HG03521 (cell line): Measurements from ENCODE around the gene SERTAD3.
"Not testable (repeated sequence)": the region's sequence is repeated elsewhere in the genome, so short reads cannot be mapped to it uniquely, and the experiment has no call there.

ENCODE experiments used
- ATAC-seq: cut with Tn5 transposase; IDR thresholded peaks from one replicate; pipeline ENCODE4 v1.9.1; 2021; ENCODE audit warnings: mild to moderate bottlenecking, moderate library complexity; ENCODE audit not compliant: unreplicated experiment

SERTAD3 gene, protein sequence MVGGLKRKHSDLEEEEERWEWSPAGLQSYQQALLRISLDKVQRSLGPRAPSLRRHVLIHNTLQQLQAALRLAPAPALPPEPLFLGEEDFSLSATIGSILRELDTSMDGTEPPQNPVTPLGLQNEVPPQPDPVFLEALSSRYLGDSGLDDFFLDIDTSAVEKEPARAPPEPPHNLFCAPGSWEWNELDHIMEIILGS

DNA sequence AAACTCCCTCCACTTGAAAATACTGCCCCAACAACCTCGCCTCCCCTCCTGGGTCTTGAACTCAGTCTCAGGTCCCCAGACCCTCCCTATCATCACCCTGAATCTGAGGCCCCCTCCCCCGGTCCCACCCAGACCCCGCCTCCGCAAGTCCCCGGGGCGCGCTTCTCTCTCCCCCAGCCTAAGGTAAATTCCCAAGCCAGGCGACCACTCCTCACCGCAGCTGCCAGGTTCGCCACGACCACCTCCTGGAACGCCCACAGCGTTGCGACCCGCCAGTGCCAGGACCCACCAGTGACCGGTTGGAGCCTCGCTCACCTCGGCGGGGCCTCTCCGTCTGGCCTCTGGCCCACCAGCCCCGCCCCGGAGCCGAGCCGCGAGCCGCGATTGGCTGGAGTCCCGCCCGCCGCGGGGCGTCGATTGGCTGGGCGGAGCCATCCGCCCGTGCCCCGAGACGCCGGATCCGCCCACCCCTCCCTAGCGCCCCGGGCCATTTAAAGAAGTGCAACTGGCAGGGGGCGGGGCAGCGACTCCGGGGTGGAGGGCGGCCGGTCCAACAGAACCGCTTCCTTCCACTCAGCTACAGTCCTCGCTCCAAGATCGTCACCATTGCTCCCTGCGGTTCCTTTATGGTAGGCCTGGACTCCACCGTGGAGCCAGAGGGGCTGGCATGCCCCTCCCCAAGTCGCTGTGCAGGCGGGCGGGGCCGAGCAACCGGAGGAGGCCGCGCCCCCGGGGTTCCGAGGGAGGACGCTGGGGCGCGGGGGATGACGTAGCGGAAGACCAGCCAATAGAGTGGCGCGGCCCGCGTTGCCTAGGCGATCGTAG is at the start of gene SERTAD3:
SERTAD3 (minus strand) TSS at position 336 of the 825 bp plus-strand sequence. CDS start 2,255 bp downstream, outside the sequence.
- peak; percentile 55 for ATAC-seq

DNA sequence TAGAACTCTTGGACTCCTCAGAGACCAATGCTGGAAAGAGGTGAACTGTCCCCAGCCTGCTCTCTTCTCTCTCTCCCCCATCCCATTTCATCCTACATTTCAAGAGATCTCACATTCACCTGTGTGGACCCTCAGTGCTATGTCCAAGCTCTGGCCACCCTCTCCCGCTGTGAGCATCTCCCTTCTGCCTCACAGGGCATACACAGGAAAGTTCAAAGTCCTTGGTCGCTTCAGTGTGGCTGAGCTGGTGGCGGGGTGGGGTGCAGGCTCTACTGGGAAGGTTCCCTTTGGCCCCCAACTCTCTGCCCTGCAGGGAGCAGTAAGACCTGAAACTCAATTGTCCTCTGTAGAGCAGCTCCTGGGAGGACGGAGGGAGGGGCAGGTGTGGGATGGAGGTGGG is 49.6 kb upstream of the SERTAD3 start:
- ATAC-seq: no peak

DNA sequence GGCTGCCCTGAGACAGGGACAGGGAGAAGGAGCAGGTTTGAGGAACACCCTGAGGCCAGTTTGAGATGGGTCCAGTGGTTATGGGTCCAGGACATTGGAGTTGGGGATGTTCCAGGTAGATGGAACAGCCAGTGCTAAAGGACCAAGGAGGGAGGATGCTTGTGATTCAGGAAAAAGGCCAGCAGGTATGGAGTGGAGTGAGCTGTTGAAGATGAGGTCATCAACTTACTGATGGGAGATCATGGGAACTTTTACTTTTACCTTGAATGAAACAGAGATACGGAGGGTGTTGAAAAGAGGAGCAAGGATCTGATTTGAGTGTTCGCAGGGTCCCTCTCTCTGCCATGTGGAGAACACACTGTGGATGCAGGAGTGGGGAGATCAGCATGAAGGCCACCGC is 48.1 kb upstream of the SERTAD3 start:
- ATAC-seq: no peak

DNA sequence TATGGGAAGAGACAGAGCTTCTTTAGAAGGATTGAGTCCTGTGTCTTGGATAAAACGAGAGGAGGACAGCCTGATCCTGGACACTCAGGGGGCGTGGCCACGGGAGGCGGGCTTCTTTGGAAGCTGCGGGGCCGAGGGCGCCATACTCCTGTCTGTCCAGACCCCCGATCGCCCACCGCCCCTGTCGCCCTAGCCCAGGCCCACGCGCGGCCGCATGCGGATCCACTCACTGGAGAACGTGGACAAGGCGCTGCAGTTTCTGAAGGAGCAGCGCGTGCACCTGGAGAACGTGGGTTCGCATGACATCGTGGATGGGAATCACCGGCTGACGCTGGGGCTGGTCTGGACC is 45.7 kb upstream of the SERTAD3 start:
- ATAC-seq: no peak

DNA sequence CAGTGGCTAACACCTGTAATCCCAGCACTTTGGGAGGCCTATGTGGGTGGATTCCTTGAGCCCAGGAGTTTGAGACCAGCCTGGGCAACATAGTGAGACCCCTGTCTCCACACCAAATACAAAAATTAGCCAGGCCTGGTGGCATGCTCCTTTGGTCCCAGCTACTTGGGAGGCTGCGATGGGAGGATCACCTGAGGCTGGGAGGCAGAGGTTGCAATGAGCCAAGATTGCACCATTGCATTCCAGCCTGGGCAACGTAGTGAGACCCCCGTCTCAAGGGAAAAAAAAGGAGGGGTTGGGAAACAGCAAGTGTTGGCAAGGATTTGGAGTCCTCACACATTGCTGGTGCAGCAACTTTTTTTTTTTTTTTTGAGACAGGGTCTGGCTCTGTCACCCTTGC is 41.9 kb upstream of the SERTAD3 start:
- no peak for ATAC-seq

DNA sequence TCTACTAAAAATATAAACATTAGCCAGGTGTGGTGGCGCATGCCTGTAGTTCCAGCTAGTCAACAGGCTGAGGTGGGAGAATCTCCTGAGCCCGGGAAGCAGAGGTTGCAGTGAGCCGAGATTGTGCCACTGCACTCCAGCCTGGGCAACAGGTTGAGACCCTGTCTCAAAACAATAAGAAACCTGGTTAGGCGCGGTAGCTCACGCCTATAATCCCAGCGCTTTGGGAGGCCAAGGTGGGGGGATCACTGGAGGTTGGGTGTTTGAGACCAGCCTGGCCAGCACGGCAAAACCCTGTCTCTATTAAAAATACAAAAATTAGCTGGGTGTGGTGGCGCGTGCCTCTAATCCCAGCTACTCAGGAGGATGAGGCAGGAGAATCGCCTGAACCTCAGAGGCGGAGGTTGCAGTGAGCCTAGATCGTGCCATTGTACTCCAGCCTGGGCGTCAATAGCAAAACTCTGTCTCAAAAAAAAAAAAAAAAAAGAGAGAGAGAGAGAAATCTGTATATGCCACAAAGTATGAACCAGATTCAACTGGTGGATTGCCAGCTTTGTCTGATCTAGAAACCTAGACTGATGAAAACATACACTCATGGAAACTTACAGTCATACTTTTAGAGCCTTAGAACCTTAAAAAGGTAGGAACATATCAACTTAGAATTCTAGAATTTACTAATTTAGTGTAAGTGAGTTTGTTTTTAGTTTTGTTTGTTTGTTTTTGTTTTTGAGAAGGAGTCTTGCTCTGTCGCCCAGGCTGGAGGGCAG is 31.9 kb upstream of the SERTAD3 start:
- ATAC-seq: not testable (repeated sequence)

DNA sequence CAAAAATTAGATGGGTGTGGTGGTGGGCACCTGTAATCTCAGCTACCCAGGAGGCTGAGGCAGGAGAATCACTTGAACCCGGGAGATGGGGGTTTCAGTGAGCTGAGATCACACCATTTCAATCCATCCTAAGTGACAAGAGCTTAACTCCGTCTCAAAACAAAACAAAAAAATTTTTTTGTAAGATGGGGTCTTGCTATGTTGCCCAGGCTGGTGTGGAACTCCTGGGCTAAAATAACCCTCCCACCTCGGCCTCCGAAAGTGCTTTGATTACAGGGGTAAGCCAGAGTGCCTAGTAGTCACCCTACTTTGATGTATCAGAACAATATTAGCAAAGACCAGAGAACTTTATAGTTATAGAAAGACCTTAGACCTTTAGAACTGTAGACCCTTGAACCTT is 30.6 kb upstream of the SERTAD3 start:
- no peak for ATAC-seq

DNA sequence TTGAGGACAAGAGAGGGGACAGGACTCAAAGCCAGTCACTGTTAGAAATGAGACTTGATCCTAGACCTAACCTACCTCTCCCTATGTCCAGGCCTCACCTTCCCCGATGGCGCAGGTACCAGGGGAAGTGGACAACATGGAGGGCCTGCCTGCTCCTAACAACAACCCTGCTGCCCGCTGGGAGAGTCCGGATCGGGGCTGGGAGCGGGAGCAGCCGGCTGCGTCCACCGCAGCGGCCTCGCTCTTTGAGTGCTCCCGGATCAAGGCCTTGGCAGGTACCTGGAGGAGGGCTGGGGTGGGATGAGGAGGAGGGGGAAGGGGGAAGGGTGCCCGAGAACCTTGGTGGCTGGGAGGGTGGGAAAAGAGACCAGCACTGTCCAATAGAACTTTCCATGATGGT is 28.4 kb upstream of the SERTAD3 start:
- ATAC-seq: no peak

DNA sequence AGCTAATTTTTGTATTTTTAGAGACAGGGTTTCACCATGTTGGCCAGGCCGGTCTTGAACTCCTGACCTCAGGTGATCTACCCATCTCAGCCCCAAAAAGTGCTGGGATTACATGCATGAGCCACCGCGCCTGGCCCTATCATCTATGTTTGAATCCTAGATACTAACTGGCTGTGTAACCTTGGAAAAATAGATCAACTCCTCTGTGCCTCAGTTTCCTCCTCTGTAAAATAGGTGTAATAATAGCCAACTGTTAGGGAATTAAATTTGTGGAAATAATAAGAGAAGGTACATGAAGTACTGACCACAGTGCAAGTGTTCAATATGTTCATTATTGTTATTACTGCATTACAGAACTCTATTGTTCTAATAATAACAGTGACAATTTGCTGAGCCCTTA is 27.0 kb upstream of the SERTAD3 start:
- ATAC-seq: no peak

DNA sequence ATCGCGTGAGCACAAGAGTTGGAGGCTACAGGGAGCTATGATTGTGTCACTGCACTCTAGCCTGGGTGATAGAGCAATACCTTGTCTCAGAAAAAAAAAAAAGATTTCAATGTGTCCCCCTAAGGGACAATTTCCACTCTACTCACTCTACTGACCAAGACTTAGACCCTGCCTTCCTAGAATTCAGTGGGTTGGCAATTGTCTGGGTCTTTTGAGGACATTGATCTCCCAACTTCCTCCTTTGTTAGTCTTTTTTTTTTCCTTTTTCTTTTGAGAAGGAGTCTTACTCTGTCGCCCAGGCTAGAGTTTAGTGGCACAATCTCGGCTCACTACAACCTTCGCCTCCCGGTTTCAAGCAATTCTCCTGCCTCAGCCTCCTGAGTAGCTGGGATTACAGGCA is 24.9 kb upstream of the SERTAD3 start:
- no peak for ATAC-seq

DNA sequence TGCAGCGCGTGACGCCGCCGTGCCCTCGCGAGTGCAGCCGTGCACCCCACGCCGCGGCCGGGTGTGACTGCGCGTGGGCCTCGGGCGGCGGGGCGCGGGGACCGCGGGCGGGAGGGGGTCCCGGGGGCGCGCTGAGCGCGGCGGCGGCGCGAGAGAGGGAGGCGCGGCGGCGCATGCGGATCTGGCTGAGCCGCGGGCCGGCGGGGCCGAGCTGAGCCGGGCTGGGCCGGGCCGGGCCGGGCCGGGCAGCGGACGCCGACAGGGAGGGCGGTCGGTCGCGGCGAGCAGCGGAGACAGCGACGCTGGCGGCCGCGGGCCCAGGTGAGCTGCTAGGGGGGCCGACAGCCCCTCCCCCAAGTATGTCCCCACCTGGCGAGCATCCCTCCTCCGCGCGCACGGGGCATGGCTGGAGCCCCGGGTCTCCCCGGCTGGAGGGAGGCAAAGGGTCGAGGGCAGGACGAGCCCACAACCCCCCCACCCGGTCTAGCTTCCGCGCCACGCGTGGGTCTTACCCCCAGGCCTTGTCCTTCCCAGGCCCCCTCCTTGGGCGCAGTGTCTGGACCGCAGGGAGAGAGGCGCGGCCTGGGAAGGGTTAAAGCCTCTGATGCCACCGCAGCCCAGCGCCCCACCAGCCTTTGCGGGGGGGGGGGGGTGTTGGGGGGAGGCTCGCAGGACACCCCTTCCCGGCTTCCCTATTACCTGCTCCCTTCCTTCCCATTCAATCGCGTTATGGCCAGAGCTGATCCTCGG is 23.0 kb upstream of the SERTAD3 start, which contains the start of gene SPTBN4:
SPTBN4 (plus strand) TSS at position 17 of the 750 bp plus-strand sequence. CDS start 5,621 bp downstream, outside the sequence.
- ATAC-seq: no peak

DNA sequence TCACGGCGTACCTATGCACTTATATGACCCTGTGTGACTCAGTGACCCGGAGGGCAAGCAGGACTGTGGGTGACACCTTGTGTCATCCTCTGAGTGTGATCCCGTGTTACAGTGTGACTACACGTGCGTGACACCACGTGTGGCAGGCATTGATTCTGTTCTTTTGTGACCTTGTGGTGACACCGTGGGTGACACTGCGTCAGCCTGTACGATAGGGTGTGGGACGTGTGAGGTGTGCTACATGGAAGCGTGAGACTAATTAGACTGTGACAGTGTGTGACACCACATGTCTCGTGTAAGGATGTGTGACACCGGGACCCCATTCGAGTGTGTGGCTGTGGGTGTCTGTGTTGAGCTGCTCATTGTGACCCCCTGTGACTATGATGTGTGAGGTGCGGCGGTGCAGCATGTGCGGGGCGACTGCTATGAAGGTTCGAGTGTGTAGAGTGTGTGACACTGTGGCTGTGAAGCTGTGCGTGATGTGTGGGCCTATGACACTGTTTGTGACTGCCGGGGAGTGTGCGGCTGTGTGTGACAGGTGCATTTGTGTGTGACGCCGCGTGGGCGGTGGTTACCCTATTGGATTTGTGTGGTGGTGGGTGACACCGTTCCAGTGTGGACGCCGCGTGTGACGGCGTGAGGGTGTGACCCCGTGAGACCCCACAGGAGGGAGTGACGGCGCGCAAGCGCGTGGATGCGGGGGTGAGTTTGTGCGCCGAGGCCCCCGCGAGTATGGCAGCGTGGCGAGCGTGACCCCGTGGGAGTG is 22.3 kb upstream of the SERTAD3 start:
- ATAC-seq: peak; percentile 21

DNA sequence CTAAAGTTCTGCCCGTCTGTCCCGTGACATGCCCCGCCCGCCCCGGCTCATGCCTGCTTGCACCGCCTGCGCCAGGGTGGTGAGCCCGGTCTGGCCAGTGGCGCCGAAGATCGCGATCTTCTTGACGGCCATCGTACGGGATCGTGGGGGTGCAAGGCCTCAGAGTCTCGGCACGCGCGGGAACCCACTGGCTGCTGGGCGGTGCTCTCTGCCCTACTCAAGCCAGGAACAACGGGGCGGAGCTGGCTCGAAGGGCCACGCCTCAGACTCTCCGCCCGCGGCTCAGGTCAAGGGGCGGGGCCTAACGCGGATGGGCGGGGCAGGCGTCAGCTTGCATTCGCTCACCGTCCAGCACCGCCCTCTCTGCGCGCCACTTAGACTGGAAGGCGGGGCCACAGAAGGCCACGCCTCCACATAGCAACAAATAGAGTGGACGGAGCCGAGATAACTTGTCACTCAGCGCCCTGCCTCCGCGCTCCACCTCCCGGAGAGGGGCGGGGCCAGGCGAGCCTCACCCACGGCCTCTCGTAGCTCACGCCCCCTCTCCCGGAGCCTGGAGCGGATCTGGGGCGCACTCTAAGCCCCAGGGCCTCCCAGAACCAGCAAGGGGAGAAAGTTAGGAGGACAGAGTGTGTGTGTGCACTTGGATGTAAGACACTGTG is 21.6 kb upstream of the SERTAD3 start, which contains the start of gene BLVRB:
BLVRB (minus strand) TSS at position 189 of the 662 bp plus-strand sequence; CDS start at position 132, 57 bp downstream.
- ATAC-seq: peak; percentile 88

DNA sequence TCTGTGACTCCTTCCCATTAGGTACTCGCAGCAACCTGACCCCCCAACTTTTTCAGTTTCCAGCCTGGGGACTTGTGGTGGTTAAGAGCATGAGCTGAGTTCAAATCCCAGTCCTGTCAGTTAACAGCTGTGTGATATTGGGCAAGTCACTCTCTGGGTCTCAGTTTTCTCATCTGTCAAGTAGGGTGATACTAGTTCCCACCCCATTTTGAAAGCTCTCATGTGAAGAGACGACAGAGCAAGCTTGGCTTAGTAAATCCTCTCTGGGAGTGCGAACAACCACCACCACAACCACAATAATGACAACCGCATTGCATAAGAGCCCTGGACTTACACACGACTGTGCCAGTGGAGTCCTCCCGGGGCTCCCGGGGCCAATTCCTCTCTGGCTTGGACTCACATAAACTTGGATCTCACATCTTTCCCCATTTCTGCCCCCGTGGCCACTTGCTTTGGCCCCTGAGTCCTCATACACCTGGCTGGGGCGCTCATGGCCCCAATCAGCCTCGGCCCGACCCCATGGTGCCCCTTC is 21.0 kb upstream of the SERTAD3 start:
- ATAC-seq: no peak

DNA sequence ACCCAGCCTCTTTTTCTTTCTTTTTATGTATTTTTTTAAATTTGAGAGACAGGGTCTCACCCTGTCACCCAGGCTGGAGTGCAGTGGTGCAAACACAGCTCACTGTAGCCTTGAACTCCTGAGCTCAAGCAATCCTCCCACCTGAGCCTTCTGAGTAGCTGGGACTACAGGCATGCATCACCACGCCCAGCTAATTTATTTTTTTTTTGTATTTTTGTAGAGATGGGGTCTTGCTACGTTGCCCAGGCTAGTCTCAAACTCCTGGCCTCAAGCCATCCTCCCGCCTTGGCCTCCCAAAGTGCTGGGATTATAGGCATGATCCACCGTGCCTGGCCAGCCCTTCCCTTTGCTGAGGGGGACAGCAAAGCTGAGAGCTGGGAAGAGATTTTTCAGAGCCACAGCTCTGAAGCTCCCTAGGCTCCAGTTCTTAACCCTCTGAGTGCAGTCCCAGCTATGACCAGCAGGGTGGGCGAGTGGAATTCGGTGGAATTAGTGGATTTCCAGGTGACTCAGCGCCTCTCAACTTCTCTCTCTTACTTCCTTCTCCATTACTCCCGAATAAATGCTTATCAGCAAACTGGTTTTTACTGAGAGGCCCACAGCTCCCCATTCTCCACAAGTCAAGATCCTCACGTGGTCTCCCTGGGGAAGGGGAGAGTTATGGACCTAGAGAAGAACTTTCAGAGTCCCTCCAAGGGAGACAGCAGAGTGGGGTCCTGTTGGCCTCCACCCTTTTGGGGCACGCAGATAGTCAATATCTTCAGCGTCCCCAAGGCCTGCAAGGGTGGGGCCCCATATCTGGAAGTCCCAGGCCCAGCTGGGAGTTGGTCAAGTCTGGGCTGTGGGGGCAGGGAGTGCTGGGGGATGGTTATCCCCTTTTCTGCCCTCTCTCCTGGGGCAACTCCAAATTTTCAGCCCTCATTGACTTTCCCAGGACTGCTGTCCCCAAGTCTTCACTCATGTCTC is 20.2 kb upstream of the SERTAD3 start:
- ATAC-seq: no peak

DNA sequence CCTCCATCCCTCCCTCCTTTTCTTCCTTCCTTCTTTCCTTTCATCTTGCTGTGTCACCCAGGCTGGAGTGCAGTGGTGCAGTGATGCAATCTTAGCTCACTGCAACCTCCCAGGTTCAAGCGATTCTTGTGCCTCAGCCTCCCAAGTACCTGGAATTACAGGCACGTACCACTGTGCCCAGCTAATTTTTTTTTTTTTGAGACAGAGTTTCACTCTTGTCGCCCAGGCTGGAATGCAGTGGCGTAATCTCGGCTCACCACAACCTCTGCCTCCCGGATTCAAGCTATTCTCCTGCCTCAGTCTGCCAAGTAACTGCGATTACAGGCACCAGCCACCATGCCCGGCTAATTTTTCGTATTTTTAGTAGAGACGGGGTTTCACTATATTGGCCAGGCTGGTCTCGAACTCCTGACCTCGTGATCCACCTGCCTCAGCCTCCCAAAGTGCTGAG is 19.5 kb upstream of the SERTAD3 start:
- ATAC-seq: not testable (repeated sequence)

DNA sequence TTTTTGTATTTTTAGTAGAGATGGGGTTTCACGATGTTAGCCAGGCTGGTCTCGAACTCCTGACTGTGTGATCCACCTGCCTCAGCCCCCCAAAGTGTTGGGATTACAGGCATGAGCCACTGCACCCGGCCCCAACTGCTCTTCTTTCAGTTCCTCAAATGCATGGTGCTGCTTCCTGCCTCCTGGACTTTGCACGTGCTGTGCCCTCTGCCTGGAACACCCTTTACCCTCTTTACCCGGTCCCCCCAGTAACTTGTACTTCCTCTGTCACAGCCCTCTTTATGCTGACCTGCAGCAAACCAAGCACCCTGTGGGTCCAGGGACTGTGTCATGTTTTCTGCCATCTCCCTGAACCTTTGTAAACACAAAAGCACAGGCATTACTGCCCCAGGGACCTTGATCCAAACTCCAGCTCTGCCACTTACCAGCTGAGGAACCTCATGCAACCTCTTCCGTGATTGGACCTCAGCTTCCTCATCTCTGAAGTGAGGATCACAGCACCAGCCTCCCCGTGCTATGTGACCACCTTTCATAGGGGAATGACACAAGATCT is 17.6 kb upstream of the SERTAD3 start:
- no peak for ATAC-seq

DNA sequence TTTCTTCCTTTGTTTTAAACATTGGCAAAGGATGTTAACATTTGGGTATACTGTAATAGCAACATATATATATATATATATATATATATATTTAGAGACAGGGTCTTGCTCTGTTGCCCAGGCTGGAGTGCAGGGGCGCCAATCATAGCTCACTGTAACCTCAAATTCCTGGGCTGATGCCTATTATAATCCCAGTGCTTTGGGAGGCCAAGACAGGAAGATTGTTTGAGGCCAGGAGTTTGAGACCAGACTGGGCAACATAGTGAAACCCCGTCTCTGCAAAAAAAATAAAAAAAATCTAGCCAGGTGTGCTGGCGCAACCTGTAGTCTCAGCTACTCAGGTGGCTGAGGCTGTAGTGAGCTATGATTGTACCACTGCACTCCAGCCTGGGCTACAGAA is 16.1 kb upstream of the SERTAD3 start:
- no peak for ATAC-seq
